ENCODE results near the gene TRPM3. TPM values are rescaled to one million over a fixed set of nuclear protein-coding genes. Genes with fewer than 3 reads are reported as not detected.

Gene TRPM3
- total RNA-seq, 1 donor: 0.72 TPM

DNA sequence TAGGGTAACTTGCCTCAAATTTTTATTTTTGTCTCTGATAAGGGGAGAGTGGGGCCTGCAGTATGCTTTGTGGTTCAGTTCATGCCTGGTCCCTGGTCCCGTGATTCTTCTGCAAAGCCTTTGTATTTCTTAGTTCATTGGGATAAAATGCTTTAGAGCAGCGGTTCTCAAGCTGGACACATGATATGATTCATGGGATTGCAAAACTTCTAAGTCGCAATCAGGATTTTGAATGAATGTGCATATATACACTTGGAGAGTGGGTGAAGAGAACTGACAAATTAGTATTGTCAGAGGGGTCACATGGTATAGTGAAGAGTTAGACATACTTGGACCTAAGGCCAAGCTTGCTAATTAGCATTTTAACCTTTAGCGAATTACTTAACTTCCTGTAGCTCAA is 441.6 kb downstream of the TRPM3 start:
- Histone ChIP-seq H3K27ac (ENCODE audit: low read depth, low read length) (no peak overlapping the region), H4K20me1 (ENCODE audit: insufficient read depth, low read length) (no peaks in the 10 kb centered on the region), H3K27me3 (ENCODE audit: insufficient read depth, low read length) (no peaks in the 10 kb centered on the region), H3K4me1 (ENCODE audit: insufficient read depth, low read length) (peaks cover 5% of the 10 kb centered on the region), H2AFZ (ENCODE audit: low read length) (no peak overlapping the region), H3K36me3 (ENCODE audit: insufficient read depth, low read length) (no peaks in the 10 kb centered on the region), H3K9me3 (ENCODE audit: low read depth, low read length) (no peaks in the 10 kb centered on the region), H3K4me3 (ENCODE audit: insufficient read depth, low read length) (no peak overlapping the region), H3K4me2 (ENCODE audit: insufficient read depth, low read length) (no peak overlapping the region), H3K79me2 (ENCODE audit: insufficient read depth, low read length) (no peaks in the 10 kb centered on the region)
- DNase-seq (ENCODE audit: insufficient read length, low spot score, missing footprints): no peak
- TF ChIP-seq, protein P1, sequence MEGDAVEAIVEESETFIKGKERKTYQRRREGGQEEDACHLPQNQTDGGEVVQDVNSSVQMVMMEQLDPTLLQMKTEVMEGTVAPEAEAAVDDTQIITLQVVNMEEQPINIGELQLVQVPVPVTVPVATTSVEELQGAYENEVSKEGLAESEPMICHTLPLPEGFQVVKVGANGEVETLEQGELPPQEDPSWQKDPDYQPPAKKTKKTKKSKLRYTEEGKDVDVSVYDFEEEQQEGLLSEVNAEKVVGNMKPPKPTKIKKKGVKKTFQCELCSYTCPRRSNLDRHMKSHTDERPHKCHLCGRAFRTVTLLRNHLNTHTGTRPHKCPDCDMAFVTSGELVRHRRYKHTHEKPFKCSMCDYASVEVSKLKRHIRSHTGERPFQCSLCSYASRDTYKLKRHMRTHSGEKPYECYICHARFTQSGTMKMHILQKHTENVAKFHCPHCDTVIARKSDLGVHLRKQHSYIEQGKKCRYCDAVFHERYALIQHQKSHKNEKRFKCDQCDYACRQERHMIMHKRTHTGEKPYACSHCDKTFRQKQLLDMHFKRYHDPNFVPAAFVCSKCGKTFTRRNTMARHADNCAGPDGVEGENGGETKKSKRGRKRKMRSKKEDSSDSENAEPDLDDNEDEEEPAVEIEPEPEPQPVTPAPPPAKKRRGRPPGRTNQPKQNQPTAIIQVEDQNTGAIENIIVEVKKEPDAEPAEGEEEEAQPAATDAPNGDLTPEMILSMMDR (IDR thresholded peaks at IDR 0.05; ENCODE audit: extremely low read depth, low read depth, low read length): no peak

DNA sequence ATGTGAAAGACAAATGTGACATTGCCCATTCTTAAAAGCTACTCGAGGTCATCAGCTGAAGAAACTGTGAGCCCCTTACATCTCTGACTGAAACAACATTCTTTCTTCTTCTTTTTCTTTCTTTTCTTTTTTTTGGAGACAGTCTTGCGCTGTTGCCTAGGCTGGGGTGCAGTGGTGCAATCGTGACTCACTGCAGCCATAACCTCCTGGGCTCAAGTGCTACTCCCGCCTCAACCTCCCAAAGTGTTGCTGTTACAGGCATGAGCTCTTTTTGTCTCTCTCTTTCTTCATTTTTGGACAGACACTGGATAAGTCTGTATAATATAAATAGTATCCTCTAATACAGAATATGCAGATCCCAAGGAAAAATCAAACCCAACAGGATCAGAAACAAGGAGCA is 443.3 kb downstream of the TRPM3 start:
- no peak for DNase-seq (ENCODE audit: insufficient read length, low spot score, missing footprints)

DNA sequence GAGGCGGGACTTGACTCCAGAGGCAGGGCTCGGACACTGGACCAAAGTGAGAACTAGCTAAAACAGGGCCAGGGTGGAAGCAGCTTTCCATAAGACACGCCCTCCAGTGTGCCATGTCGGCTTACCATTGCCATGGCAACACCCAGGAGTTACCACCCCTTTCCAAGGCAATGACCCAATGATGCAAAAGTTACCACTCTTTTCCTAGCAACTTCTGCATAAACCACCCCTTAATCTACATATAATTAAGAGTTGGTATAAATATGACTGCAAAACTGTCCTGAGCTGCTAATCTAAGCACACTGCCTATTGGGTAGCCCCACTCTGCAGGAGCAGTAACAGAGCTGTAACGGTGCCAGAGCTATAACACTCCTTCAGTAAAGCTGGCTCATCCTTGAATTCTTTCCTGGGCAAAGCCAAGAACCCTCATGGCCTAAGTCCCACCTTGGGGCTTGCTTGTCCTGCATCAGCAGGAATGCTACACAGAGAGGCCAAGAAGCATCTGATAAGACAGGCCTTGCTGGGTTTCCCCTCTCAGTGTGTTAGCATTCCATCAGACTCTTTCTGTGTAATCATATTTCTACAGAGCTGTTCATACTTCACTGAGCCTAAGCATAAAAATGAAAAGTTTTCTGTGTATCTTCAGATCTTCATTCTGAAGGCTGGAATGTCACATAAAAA is 444.2 kb downstream of the TRPM3 start:
- H3K4me1 ChIP-seq (ENCODE audit: insufficient read depth, low read length): peaks cover 10% of the 10 kb centered on the region
- H3K27ac ChIP-seq (ENCODE audit: low read depth, low read length): no peak overlapping the region
- TF ChIP-seq, protein P1 (IDR thresholded peaks at IDR 0.05; ENCODE audit: extremely low read depth, low read depth, low read length): no peak

More for the DNA sequence above, 443.3 kb downstream of the TRPM3 start:
- H3K36me3 ChIP-seq (ENCODE audit: insufficient read depth, low read length): no peaks in the 10 kb centered on the region
- H2AFZ ChIP-seq (ENCODE audit: low read length): no peak overlapping the region
- H3K27ac ChIP-seq (ENCODE audit: low read depth, low read length): no peak overlapping the region
- no peak overlapping the region for H3K4me3 ChIP-seq (ENCODE audit: insufficient read depth, low read length)
- no peaks in the 10 kb centered on the region for H3K9me3 ChIP-seq (ENCODE audit: low read depth, low read length)
- H3K27me3 ChIP-seq (ENCODE audit: insufficient read depth, low read length): no peaks in the 10 kb centered on the region
- no peak overlapping the region for H3K4me2 ChIP-seq (ENCODE audit: insufficient read depth, low read length)
- peaks cover 5% of the 10 kb centered on the region for H3K4me1 ChIP-seq (ENCODE audit: insufficient read depth, low read length)
- no peaks in the 10 kb centered on the region for H3K79me2 ChIP-seq (ENCODE audit: insufficient read depth, low read length)
- no peaks in the 10 kb centered on the region for H4K20me1 ChIP-seq (ENCODE audit: insufficient read depth, low read length)
- TF ChIP-seq, protein P1 (IDR thresholded peaks at IDR 0.05; ENCODE audit: extremely low read depth, low read depth, low read length): no peak

DNA sequence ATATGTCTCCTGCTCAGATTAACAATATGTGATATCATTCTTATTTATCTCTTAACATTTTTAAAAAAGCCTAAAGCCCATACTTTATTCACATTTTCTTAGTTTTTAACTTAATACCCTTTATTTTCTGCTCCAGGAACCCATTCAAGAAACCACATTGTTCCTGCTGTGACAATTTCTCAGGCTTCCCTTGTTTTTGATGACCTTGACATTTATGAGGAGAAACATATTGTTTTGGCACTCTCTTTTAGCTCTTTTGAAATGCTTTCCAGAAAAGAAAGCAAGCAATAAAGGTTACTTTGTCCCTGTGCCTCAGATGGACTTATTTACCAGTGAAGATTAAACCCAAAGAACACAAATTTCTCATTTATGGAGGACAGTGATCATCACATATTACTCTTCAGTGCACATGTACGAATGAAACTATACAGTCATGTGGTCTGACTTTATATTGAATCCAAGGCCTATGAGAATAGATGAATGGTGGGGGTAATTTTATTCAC is 445.5 kb downstream of the TRPM3 start:
- H3K4me1 ChIP-seq (ENCODE audit: insufficient read depth, low read length): peaks cover 15% of the 10 kb centered on the region
- H3K9me3 ChIP-seq (ENCODE audit: low read depth, low read length): no peaks in the 10 kb centered on the region
- no peak for DNase-seq (ENCODE audit: insufficient read length, low spot score, missing footprints)
- H2AFZ ChIP-seq (ENCODE audit: low read length): no peak overlapping the region
- TF ChIP-seq, protein P1 (IDR thresholded peaks at IDR 0.05; ENCODE audit: extremely low read depth, low read depth, low read length): no peak
- H4K20me1 ChIP-seq (ENCODE audit: insufficient read depth, low read length): no peaks in the 10 kb centered on the region
- no peak overlapping the region for H3K4me2 ChIP-seq (ENCODE audit: insufficient read depth, low read length)
- H3K27ac ChIP-seq (ENCODE audit: low read depth, low read length): no peak overlapping the region
- no peaks in the 10 kb centered on the region for H3K36me3 ChIP-seq (ENCODE audit: insufficient read depth, low read length)
- H3K27me3 ChIP-seq (ENCODE audit: insufficient read depth, low read length): no peaks in the 10 kb centered on the region
- no peak overlapping the region for H3K4me3 ChIP-seq (ENCODE audit: insufficient read depth, low read length)
- H3K79me2 ChIP-seq (ENCODE audit: insufficient read depth, low read length): no peaks in the 10 kb centered on the region

More for the DNA sequence above, 444.2 kb downstream of the TRPM3 start:
- Histone ChIP-seq H3K27me3 (ENCODE audit: insufficient read depth, low read length) (no peaks in the 10 kb centered on the region), H3K79me2 (ENCODE audit: insufficient read depth, low read length) (no peaks in the 10 kb centered on the region), H4K20me1 (ENCODE audit: insufficient read depth, low read length) (no peaks in the 10 kb centered on the region), H3K36me3 (ENCODE audit: insufficient read depth, low read length) (no peaks in the 10 kb centered on the region), H3K4me3 (ENCODE audit: insufficient read depth, low read length) (no peak overlapping the region), H3K4me2 (ENCODE audit: insufficient read depth, low read length) (no peak overlapping the region), H3K9me3 (ENCODE audit: low read depth, low read length) (no peaks in the 10 kb centered on the region), H2AFZ (ENCODE audit: low read length) (no peak overlapping the region)
- no peak for DNase-seq (ENCODE audit: insufficient read length, low spot score, missing footprints)
